Peyer's patch (tissue), 4 donors: ENCODE results near the gene KLHL36.

Experiments used
- CTCF ChIP-seq, 6 experiments: fragments of 450-650 bp in 4 of 6; fragments of 200-600 bp in 2 of 6; sonication (generic) in 1 of 6; IDR thresholded peaks; one replicate each; pipeline ENCODE4 v1.5.1; 2017 to 2019; ENCODE audit warnings: antibody characterized with exemption in 6 of 6, mild to moderate bottlenecking in 3 of 6, moderate library complexity in 1 of 6
- POLR2A ChIP-seq, 2 donors: fragments of 450-650 bp; IDR thresholded peaks; one replicate each; pipeline ENCODE4 v1.5.1; 2017; ENCODE audit warnings: antibody characterized with exemption in 2 of 2, mild to moderate bottlenecking in 2 of 2, moderate library complexity in 2 of 2

- TF ChIP-seq POLR2A (IDR thresholded peaks at IDR 0.05) (no peak), CTCF (IDR thresholded peaks at IDR 0.05) (no peak)
Observed at GRCh38 chr16:84673561-84673960, 25.2 kb downstream of the KLHL36 start.
